GM21360 (cell line): ENCODE data around the gene PIAS1.

Experiments used
- ATAC-seq: cut with Tn5 transposase; IDR thresholded peaks from one replicate; pipeline ENCODE4 v1.9.1; 2021; ENCODE audit warnings: mild to moderate bottlenecking, moderate library complexity; ENCODE audit not compliant: unreplicated experiment

Gene PIAS1

GRCh38 chr15:68173119-68173518 lies 119.0 kb downstream of the PIAS1 start:
- no peak for ATAC-seq

- no peak for ATAC-seq
Observed at GRCh38 chr15:68175526-68175925, 121.4 kb downstream of the PIAS1 start.

- ATAC-seq, result no peak
Observed at GRCh38 chr15:68176601-68177000, 122.5 kb downstream of the PIAS1 start.

- ATAC-seq, result no peak
Observed at GRCh38 chr15:68177742-68178141, 123.6 kb downstream of the PIAS1 start.

GRCh38 chr15:68183616-68184315 lies 129.7 kb downstream of the PIAS1 start:
- no peak for ATAC-seq

GRCh38 chr15:68184616-68185480 lies 130.7 kb downstream of the PIAS1 start:
- no peak for ATAC-seq

- no peak for ATAC-seq
Observed at GRCh38 chr15:68186671-68187397, 132.7 kb downstream of the PIAS1 start.

GRCh38 chr15:68187559-68187958 lies 133.4 kb downstream of the PIAS1 start:
- no peak for ATAC-seq

- ATAC-seq, result no peak
Observed at GRCh38 chr15:68188647-68189046, 134.5 kb downstream of the PIAS1 start.

- no peak for ATAC-seq
Observed at GRCh38 chr15:68190048-68190447, 135.9 kb downstream of the PIAS1 start.

GRCh38 chr15:68191555-68191954 lies 137.4 kb downstream of the PIAS1 start:
- ATAC-seq, result no peak

GRCh38 chr15:68192117-68192516 lies 138.0 kb downstream of the PIAS1 start:
- no peak for ATAC-seq

GRCh38 chr15:68192804-68193486 lies 138.8 kb downstream of the PIAS1 start:
- no peak for ATAC-seq

- ATAC-seq, result no peak
Observed at GRCh38 chr15:68195336-68196112, 141.4 kb downstream of the PIAS1 start.

- ATAC-seq, result no peak
Observed at GRCh38 chr15:68196445-68197169, 142.5 kb downstream of the PIAS1 start.

GRCh38 chr15:68197170-68197492 lies 143.0 kb downstream of the PIAS1 start:
- ATAC-seq, result no peak

GRCh38 chr15:68197661-68198437 lies 143.7 kb downstream of the PIAS1 start:
- ATAC-seq, result no peak

- no peak for ATAC-seq
Observed at GRCh38 chr15:68199340-68199739, 145.2 kb downstream of the PIAS1 start.
